DLD1 (cell line): ENCODE data around the gene ZNF148.
"Not testable (repeated sequence)": the region's sequence is repeated elsewhere in the genome, so short reads cannot be mapped to it uniquely, and the experiment has no call there.

Source experiments
- in situ Hi-C: cut with HindIII; loops from 2 replicates; pipeline ENCODE4 v1.10.0; 2017; ENCODE audit warnings: low sequenced_read_pairs

Gene ZNF148

GRCh38 chr3:125378762-125379161, 3.6 kb upstream of the ZNF148 start:
- in situ Hi-C loops: no loop called here

DNA sequence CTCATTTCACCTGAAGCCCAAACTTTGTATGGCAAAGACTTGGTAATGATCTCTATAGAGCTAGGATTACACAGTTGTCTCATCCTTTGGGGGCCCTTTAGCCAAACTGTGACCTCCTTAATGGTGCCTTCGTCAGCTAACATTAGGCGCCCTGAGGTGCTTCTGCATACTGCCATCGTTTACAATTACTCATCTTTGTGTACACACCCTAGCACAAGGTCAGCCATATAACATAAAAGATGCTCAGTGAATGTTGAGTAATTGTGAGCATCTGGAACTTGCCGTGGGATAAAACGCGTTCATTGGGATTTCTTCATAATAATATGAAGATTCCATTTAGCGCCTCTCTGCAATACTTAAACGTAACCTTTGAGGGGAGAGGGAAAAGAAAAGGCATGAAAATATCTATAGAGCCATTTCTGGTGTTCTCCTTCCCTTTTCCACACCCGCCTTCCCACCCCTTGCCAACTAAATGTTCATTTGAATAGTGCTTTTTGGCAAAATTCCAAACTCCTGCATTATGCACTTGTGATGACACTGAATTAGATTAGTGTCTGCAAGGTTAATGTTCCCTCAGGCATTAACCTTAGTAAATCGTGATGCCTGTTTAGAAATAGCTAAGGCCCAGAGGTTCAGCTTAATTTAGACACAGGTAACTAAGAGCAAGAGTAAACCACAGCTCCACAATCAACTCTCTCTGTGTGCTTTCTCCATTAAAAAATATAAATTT, 990 bp upstream of the ZNF148 start:
- in situ Hi-C loops: no loop called here

DNA sequence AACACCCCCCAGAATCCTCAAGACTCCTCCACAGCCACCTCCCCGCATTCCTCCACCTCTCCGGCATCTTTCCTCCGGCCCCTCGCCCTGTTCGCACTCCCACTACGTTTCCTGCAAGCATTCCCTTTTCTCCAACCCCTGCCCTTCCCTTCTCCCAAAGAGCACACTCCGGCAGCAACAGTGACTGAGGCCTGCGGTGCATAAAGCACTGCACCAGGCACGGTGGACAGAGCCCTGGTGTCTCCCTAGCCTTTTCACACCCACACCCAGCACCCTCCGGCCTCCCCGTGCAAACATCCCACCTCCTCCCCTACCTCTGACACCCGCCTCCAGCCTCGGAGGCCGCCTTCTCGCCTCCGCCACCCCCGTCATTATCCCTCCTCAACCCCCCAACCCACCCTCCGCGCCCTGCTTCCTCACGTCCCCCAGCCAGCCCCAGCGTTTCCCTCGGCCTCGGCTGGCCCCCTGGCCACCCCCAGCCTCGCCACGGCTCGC, 577 bp downstream of the ZNF148 start:
- in situ Hi-C loops: no loop called here

DNA sequence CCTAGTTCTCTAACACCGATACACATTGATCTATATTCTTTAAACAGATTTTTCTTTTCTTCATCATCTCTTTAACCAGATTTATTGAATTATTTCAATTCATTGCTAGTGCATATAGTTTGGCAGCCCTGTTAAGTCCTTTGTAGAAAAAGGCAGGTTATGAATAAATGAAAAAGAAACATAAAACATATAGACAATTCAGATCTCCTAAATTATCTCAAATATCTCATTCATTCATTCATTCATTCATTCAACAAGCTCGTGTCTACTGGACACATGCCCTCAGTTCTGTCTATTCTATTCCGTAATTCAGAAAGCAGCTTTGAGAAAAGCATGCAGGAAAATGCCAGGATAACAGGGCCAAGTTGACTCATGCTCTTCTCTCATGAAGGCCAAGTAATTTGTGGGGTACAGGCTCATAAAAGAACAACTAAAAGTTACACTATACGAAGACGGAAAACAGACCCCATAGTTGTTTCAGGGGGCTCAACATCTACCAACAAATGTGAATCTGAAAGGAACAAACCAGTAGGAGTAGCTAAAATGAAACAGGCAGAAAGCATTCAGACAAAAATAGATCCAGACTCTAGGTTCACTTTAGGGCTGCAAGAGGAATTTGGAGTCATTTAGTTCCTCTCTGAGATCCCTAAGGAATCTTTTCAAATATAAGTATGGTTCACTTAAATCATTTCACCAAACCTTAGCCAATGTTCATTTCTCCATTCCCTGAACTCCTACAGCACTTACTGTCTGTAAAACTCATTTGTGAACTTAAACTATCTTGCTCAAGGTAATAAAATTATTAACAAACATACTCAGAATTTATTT, 7.5 kb downstream of the ZNF148 start:
- in situ Hi-C loops: no loop called here

DNA sequence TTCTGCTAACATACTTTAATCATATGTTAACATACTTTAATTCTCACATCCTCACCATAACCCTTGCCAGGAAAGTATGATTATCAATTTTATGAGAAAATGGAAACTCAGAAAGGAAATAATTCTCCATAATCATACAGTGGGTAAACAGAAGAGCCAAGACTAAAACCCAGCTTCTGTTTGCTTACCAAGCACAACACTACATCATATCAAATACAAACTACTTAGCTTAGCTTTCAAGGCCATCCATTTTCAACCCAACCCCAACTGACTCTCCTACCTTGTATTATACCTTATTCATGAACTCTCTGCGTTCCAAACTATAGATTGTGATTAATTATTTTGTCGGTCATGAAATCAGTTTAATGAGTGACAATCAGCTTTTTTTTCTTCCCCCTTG, 9.0 kb downstream of the ZNF148 start:
- in situ Hi-C loops: no loop called here

DNA sequence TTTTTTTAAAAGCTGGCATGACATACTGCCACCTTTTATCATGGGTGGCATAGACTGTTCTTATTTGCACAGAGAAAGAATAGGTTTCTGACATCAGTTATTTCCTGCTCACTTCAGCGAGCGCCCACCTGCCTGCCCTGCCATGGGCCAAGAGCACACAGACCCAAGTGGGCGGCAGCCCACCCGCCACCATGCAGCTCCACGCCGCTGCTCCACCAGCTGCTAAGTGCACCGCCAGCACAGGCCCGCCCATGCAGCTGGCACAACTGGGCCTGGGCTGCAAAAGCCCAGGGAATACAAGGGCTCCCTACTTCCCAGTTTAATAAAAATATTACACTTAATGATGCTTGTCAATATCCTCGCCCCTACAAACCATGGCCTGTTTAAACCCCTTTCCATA, 15.4 kb downstream of the ZNF148 start:
- in situ Hi-C loops: no loop called here

GRCh38 chr3:125358923-125359322, 16.2 kb downstream of the ZNF148 start:
- in situ Hi-C loops: no loop called here

DNA sequence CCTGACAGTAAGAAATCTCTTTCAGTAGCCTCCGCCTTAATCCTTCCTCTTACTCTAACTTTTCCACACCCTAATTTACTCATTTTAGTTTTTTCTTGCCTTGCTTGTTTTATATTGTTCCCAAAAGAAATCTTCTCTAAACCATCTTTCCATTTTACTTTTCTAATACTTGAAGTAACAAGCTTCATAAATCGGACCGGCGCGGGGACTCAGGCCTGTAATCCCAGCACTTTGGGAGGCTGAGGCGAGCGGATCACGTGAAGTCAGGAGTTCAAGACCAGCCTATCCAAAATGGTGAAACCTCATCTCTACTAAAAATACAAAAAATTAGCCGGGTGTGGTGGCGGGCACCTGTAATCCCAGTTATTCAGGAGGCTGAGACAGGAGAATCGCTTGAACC, 17.3 kb downstream of the ZNF148 start:
- in situ Hi-C loops: no loop called here

DNA sequence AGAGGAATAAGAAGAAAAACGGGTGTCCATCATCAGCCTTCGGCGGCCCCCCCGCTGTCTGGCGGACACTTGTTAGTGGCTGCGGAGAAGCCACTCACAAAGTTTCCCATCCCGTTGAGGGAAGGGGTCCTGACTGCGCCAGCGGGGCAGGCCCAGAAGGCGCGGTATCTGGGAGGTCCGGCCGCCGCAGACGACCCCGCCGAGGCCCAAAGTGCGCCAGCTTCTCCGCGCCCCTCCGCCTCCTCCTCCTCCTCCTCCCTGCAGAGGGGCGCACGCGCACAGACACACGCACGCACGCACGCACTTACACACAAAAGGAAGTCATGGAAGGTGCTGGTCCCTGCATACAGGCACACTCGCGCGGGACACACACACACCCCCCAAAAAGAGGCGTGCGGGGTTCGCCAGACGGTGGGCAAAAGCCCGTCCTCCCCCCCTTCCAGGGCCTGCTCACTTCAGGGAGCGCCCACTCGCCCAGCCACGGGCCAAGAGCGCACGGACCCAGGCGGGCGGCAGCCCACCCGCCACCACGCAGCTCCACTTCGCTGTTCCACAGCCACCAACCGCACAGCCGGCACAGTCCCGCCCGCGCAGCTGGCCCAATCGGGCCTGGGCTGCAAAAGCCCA, 18.0 kb downstream of the ZNF148 start:
- in situ Hi-C loops: no loop called here

DNA sequence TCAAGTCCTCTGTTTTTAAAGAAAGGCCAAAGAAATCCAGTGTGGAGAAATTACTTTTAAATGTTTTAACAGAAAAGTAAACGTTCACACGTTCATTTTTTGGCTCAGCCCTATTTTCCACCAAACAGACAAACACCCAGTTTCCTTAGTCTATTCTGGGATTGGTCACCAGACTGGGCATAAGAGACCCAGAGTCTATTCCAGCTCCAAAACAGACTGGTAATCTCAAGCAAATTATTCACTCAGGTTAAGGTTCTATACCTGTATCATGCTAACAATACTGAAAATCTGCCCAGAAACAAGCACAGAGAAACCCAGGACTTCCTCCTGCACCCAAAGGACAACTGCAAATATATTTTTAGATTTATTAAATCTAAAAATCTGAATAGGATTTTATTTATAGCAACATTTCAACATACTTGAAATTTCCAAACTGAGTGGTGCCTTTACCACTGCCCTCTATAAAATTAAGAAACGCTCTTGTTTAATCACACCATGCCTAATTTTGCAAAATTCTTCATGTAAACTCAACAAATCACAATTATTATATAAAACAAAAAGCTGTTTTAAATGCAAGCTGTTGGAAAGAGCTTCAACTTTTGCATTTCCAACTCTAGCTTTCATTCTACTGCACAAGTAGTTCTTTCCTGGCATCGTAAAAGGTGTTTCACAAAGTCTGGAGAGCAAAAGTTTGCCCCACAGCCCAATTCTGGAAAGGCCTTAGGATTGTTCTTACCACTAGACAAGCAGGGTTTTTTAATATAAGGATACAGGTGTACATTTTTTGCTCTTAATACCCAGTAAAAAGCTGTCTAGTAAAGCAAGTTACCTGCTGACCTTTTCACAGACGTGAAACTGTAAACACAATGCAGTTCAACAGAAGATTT, 18.7 kb downstream of the ZNF148 start:
- in situ Hi-C loops: no loop called here

GRCh38 chr3:125353659-125354058, 21.5 kb downstream of the ZNF148 start:
- in situ Hi-C loops: no loop called here

- in situ Hi-C loops: no loop called here
Measured at GRCh38 chr3:125353128-125353527, 22.0 kb downstream of the ZNF148 start.

DNA sequence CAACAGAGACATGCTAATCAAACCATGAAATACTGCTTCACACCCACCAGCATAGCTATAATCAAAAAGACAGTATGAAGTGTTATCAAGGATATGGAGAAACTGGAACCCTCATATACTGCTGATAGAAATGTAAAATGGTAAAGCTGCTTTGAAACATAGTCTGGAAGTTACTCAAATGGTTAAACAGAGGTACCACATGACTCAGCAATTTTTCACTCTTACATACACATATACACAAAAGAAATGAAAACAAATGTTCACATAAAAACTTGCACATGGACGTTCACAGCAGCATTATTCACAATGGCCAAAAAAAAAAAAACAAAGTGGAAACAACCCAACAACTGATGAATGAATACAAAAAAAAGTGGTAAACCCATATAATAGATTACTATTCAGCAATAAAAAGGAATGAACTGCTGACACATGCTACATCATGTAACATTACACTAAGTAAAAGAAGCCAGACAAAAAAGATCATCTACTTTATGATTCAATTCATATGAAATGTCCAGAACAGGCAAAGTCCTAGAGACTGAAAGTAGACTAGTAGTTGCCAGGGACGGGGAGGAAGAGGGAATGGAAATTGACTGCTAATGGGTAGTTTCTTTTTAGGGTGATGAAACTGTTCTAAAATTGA, 23.2 kb downstream of the ZNF148 start:
- in situ Hi-C loops: no loop called here

DNA sequence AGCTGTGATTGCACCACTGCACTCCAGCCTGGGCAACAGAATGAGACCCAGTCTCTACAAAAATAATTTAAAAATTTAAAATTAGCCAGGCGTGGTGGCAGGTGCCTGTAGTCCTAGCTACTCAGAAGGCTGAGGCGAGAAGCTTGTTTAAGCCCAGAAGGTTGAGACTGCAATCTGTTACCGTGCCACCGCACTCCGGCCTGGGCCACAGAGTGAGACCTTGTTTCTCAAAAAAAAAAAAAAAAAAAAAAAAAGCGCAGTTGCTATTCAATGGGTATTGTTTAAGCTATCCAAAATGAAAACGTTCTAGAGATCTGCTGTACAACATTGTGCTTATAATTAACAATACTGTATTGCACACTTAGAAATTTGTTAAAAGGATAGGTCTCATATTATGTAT, 24.0 kb downstream of the ZNF148 start:
- in situ Hi-C loops: no loop called here

GRCh38 chr3:125350597-125350996, 24.5 kb downstream of the ZNF148 start:
- in situ Hi-C loops: no loop called here

GRCh38 chr3:125349556-125350165, 25.5 kb downstream of the ZNF148 start:
- in situ Hi-C loops: no loop called here

DNA sequence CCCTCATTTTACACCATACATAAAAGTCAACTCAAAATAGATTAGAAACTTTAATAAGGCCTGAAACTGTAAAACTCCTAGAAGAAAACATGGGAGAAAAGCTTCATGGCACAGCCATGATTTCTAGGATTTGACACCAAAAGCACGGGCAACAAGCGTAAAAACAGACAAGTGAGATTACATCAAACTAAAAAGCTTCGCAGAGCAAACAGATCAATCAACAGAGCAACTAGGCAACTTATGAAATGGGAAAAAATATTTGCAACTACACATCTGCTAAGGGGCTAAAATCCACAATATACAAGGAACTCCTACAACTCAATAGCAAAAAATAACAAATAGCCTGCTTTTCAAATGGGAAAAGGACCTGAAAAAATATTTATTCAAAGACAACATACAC, 26.1 kb downstream of the ZNF148 start:
- in situ Hi-C loops: no loop called here

DNA sequence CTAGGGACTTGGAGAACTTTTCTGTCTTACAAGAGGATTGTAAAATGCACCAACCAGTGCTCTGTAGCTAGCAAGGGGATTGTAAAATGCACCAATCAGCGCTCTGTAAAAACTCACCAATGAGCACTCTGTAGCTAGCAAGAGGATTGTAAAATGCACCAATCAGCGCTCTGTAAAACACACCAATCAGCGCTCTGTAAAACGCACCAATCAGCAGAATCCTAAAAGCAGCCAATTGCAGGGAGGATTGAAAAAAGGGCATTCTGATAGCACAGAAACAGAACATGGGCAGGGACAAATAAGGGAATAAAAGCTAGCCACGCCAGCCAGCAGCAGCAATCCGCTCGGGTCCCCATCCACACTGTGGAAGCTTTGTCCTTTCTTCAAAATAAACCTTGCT, 31.8 kb downstream of the ZNF148 start:
- in situ Hi-C loops: not testable (repeated sequence)

- in situ Hi-C loops: no loop called here
Measured at GRCh38 chr3:125340121-125340520, 35.0 kb downstream of the ZNF148 start.

DNA sequence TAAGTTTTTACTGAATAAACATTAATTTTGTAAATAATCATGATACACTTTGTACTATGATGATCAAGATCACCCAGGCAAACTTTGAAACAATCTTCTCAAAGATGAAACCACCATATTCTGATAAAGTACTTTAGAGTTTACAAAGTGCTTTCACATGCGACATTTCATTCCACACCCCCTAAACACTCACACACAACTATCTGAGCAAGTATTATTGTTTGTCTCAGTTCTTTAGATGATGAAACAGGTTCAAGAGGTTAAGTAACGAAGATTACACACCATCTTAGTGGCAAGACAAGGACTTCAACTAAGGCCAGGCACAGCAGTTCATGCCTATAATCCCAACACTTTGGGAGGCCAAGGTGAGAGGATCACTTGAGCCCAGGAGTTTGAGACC, 37.6 kb downstream of the ZNF148 start:
- in situ Hi-C loops: no loop called here
